ENCODE measurements around the gene RSPO3.
A peak's percentile ranks its signal among the peaks of the same experiment; 100 is the strongest.
"Not testable (repeated sequence)": the region's sequence is repeated elsewhere in the genome, so short reads cannot be mapped to it uniquely, and the experiment has no call there.

Gene RSPO3, protein sequence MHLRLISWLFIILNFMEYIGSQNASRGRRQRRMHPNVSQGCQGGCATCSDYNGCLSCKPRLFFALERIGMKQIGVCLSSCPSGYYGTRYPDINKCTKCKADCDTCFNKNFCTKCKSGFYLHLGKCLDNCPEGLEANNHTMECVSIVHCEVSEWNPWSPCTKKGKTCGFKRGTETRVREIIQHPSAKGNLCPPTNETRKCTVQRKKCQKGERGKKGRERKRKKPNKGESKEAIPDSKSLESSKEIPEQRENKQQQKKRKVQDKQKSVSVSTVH

DNA sequence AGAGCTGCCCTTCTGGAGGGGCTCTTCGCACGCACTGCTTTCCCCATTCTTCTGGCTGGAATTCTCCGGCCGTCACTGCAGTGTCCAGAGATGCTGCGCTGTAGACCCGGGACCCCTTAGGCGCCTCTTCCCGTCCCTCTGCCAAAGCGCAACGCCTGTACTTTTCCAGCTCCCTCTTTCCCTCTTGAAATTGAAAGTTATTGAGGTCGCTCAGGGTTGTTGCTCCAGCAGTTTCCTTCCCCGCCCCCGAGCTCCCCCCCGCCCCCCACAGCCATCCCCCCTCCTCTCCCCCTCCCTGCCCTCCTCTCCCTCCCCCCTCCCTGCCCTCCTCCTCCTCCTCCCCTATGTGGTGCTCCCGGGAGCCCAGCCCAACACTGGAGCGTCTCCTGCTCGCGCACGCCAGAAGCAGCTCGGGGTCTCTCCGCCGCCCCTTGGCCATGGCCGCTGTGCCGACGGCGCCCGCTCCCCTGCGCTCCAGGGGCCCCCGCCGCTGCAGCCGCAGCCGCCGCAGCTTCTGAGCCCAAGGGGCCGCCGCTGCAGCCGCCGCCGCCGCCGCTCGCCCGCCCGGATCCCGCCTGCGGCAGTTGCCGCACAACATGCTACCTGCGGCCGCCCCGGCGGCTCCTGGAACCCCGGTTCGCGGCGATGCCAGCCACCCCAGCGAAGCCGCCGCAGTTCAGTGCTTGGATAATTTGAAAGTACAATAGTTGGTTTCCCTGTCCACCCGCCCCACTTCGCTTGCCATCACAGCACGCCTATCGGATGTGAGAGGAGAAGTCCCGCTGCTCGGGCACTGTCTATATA is at the start of gene RSPO3:
TSS of gene RSPO3 (plus strand) at position 374 of the 804 bp plus-strand sequence. CDS start 522 bp downstream, outside the sequence.
- peak; percentile 7 for DNase-seq

DNA sequence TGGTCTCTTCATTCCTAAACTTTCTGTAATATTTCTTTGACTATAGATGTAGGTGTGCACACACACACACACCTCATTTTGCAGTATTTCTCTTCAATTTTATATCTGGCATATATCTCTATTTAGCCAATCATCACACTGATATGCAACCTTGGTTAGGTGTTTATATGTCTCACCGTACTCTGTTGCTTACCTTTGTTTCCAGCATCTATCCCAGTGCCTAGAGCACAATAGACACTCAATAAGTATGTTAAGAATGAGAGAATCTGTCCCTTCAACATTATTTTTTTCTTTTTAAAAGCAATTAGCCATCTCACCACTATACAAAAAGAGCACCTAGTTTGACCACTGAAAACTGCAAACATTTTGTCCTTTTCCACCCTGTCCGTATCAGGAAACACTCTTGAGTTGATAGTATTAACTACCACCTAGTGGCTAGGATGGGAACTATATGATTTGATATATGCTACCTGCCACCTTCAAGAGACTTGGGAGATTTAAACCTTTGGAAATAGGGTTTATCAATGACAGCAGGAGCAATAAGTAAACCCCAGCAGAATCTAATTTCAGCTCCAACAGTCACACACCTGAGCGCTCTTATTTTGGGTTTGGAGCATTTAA is 48.7 kb upstream of the RSPO3 start:
- DNase-seq: no peak

- DNase-seq: no peak
Observed at GRCh38 chr6:127073222-127073621, 45.2 kb upstream of the RSPO3 start.

DNA sequence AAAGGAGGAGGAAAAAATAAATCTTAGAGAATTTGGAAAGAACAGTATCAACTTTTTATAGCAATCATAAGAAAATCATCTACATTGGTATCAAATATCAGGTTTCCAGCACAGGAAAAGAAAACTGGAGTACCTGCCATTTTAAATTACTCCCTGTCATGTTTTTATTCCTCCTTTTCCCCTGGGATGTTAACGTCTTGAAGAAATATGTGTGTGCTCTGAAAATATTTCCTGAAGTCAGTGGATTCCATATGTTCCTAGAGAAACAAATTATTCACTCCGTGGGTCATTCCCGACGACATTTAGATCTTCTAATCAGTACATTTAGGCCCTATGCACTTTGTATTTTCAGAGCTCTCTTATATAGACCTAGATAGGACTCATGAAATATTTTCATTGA is 42.0 kb upstream of the RSPO3 start:
- DNase-seq: no peak

DNA sequence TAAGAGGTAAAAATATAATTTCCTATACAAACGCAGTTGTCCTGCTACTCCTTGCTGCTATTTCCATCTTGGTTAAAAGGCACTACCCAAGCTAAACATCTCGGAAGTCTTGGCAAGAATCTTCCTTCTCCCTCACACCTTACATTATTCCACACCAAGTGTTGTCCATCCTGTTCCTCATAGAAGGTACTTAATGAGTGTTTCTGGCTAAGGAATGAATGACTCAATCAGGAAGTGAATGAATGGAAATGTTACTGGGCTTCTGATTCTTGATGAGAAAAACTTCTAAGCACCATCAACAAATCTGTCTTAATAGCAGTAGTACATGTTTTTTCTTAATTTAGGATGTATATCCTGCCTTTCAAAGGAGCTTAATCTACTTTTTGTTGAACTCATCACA is 40.6 kb upstream of the RSPO3 start:
- DNase-seq: no peak

GRCh38 chr6:127078669-127079068 is 39.8 kb upstream of the RSPO3 start:
- DNase-seq: no peak

GRCh38 chr6:127079681-127080080 is 38.8 kb upstream of the RSPO3 start:
- no peak for DNase-seq

DNA sequence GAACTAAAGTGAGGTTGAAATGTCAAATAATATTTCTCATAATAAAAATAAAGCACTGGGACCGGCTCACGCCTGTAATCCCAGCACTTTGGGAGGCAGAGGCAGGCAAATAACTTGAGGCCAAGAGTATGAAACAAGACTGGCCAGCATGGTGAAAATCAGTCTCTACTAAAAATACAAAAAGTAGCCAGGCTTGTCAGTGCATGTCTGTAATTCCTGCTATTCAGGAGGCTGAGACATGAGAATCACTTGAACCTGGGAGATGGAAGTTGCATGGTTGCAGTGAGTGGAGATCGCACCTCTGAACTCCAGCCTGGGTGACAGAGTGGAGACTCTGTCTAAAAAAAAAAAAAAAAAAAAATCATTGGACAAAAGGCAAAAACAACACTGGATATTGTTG is 38.4 kb upstream of the RSPO3 start:
- no peak for DNase-seq

GRCh38 chr6:127083231-127083962 is 35.1 kb upstream of the RSPO3 start:
- DNase-seq: no peak

GRCh38 chr6:127083963-127084310 is 34.5 kb upstream of the RSPO3 start:
- DNase-seq: no peak

DNA sequence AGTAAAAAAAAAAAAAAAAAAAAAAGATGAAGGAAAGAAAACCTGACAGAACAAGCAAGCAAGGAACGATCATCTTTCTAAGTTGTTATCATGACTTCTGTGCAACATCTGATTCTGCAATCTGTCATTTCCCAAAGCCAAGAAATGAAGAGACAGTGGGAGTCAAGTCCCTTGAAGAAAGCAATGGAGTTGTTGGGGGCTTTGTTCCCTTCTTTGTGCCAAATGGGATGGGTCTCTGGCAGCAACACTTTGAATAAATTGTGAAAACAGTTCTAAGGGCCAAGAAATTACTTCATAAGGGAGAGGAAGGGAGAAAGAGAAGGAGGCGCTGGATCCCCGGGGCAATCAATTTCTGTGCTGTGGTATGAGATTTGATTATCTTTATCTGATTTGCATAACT is 33.3 kb upstream of the RSPO3 start:
- no peak for DNase-seq

DNA sequence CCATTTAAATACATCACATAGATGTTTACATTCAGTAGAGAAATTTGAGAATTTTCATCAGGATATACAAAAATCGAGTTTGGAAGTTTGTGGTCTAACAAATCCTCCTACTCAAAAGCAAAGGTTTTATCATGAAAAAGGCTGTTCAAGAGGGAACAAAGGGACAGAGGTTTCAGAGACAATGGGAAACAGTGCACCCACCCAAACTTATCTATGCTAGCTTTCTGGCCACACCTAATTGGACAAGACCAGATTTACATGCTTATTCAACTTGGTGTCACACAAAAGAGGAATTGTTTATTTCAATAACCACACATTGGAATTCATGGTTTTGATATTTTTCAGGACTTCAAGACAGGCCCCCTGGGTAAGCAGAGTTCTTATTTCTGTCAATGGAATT is 28.4 kb upstream of the RSPO3 start:
- DNase-seq: no peak

DNA sequence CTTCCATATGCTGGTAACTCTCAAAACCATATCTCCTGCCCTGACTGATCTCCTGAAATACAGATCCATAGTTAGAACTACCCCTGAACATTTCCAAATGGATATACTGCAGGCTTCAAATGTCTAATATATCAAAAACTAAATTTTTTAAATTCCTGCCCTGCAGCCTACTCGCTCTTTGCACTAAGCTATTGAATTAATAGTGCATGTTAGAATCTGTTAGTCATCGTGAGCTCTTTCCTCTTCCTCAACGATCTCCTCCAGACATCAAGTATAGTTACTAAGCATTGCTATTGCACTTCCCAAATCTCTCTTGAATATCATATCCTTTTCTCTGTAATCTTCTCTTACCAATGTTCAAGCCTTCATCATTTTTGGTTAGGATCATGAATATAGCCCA is 26.0 kb upstream of the RSPO3 start:
- no peak for DNase-seq

DNA sequence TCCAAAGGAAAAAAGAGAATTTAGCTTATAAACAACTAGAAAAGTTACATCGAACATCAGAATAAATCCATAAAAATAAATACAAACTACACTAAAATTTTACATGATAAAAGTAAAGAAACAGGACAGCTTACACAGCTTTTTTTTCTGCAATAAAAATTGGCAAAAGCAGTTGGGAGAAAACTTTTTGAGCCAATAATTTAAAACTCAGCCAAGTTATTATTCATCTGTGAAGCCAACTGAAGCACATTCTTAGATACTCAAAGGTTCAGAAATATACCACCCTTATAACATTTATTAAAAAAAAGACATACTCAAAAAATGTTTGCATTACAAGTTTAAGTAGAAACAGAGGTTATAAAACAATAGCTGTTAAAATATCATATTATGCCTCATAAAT is 23.7 kb upstream of the RSPO3 start:
- DNase-seq: no peak

DNA sequence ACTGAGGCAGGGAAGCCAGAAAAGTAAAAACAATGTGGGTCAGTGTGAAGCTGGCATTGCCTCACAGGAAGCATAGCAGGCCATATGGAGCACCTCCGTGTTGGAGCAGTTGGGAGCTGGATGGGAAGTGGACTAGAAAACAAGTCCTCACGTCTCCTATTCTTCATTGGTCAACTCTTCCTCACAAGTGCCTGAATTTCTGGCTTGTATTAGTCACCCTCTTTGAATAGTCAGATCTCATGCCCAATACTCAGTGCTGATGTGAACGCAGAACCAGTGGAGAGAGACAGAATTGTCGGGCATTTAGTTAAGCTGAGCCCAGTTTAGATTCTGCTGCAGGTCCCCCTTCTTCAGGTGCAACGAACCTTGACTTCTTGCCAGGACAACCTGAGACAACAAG is 22.3 kb upstream of the RSPO3 start:
- DNase-seq: no peak

DNA sequence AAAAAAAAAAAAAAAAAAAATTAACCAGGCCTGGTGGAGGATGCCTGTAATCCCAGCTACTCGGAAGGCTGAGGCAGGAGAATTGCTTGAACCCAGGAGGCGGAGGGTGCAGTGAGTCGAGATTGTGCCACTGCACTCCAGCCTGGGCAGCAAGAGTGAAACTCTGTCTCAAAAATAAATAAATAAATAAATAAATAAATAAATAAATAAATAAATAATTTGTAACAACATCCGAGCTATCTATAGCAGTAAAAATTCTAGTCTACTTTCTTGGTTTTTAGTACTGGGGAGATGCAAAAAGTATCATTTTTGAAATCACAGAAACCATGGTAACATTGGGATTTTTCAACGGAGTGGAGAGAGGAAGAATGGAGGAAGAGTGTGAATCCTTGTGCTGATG is 21.0 kb upstream of the RSPO3 start:
- not testable (repeated sequence) for DNase-seq

DNA sequence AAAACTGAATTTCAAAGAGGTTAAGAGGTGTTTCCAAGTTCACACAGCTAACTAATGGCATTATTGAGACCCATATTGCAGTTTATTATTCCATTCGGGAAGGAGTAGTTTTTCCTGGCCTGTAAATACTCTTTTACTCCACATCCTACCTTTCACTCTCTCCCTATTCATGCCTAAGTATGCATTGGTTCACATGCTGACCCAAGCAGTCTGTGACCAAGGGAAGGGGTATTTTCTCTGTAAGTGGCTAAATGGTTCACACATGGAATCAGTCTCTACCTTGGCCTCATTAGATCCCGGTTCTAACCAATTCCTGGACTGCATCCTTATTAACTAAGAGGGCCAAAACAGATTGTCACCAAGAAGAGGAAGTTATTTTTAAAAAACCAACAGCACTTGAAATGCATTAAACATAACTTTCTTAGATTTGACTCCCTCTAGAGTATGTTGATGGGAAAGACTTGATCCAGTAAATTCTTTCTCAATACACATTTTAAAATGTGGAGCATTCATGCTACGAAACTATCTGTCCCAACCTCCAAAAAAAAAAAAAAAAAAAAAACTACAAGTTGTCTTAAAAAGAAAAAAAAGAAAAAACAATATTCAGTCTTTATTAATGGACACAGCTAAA is 17.8 kb upstream of the RSPO3 start:
- DNase-seq: no peak

GRCh38 chr6:127102299-127102698 is 16.2 kb upstream of the RSPO3 start:
- DNase-seq: no peak

DNA sequence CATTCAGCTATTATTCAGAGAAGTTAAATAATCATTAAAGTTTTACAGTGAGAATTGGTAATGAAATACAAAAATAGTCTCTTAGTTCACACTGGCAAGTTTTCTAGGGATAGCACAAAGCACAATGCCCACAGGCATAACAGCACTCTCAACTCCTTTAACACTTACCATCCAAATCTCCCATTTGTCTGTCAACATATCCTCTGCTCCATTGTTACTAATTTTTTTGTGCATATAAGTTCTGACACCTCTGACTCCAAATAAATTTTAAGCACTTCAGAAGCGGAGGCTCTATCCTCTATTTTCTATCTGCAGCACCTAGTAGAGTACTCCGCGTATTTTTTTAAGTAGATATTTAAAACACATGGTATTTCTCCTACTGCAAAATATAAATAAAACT is 15.6 kb upstream of the RSPO3 start:
- no peak for DNase-seq

GRCh38 chr6:127103482-127103881 is 15.0 kb upstream of the RSPO3 start:
- DNase-seq: no peak

- no peak for DNase-seq
Observed at GRCh38 chr6:127107916-127108315, 10.6 kb upstream of the RSPO3 start.

GRCh38 chr6:127110712-127111111 is 7.8 kb upstream of the RSPO3 start:
- no peak for DNase-seq

DNA sequence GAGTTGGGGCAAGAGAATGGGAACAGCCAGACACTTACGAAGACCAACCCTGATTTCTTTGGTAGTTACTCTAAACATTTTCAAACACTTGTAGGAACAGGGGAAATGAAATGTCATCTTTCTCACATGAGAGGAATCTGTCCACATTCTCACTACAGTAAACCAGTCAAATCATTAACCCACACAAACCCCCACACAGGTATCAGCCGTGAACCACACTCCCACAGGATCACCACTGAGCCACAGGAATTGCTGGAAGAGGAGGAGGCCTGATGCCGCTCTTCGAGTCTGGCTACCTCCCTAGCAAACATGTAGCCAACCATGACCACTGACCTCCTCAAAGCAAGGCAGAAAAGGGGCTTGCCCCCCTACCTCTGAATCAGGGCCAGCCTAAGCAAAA is 6.9 kb upstream of the RSPO3 start:
- no peak for DNase-seq
